ENCODE results near the gene FBXO4.

DNA sequence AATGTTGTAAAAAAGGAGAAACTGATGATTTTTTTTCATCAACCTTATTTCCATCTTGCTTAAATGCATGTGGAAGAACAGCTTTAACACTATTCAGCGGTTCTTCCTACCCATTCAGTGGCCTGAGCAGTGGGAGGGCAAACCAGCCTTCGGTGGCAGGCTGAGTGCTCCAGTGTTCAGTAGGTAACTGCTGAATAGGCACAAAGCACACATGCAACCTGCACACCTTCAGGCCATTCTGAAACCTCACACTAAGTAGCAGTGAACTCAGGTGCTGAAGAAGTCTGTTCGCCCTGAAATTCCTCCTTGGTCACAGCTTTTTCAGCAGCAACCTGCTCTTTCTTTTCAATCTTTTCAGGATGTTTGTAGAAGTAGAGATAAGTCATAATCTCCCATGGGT lies 26.1 kb downstream of the FBXO4 start:
- TF ChIP-seq, protein P1, sequence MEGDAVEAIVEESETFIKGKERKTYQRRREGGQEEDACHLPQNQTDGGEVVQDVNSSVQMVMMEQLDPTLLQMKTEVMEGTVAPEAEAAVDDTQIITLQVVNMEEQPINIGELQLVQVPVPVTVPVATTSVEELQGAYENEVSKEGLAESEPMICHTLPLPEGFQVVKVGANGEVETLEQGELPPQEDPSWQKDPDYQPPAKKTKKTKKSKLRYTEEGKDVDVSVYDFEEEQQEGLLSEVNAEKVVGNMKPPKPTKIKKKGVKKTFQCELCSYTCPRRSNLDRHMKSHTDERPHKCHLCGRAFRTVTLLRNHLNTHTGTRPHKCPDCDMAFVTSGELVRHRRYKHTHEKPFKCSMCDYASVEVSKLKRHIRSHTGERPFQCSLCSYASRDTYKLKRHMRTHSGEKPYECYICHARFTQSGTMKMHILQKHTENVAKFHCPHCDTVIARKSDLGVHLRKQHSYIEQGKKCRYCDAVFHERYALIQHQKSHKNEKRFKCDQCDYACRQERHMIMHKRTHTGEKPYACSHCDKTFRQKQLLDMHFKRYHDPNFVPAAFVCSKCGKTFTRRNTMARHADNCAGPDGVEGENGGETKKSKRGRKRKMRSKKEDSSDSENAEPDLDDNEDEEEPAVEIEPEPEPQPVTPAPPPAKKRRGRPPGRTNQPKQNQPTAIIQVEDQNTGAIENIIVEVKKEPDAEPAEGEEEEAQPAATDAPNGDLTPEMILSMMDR (IDR thresholded peaks at IDR 0.05), result no peak
- TF ChIP-seq POLR2A (IDR thresholded peaks at IDR 0.05), result no peak
